ENCODE measurements around the gene UBE2S.
A peak's percentile ranks its signal among the peaks of the same experiment; 100 is the strongest.
"Not testable (repeated sequence)": the region's sequence is repeated elsewhere in the genome, so short reads cannot be mapped to it uniquely, and the experiment has no call there.

Gene UBE2S

DNA sequence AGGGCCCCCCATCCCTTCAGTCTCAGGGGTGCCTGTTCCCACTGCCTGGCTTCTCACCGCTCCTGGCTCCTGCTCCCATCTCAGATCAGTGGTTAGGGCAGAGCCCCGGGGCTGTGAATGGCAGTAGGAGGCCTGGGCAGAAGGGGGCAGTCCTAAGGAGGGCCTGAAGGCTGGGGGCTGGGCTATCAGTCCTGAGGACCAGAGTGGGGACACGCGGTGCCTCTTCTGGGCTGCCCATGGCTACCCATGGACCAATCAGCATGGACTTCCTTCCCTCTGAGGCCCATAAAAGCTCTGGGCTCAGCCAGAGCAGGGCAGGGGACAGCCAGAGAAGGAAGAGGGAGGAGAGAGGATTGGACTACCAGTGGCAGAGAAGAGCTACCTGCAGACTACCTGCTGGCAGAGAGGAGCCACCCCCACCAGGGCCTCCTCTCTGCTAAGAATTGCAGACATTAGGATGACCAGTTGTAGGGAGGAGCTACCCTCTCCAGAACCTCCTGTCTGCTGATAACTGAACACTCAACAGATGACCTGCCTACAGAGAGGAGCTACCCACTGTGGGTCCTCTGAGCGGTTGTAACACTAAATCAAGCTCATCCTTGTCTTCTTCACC, 12.1 kb upstream of the UBE2S start:
- H3K27ac ChIP-seq: no peak overlapping the region
- ChIA-PET POLR2A (ENCODE audit: low non-redundant PET) (interaction anchor here (0.5 kb wide), 1 partner anchor 11 kb away, joined by 5 read pairs; no protein-coding TSS in a partner anchor), CTCF (no interaction called here)
- TF ChIP-seq, protein P1, sequence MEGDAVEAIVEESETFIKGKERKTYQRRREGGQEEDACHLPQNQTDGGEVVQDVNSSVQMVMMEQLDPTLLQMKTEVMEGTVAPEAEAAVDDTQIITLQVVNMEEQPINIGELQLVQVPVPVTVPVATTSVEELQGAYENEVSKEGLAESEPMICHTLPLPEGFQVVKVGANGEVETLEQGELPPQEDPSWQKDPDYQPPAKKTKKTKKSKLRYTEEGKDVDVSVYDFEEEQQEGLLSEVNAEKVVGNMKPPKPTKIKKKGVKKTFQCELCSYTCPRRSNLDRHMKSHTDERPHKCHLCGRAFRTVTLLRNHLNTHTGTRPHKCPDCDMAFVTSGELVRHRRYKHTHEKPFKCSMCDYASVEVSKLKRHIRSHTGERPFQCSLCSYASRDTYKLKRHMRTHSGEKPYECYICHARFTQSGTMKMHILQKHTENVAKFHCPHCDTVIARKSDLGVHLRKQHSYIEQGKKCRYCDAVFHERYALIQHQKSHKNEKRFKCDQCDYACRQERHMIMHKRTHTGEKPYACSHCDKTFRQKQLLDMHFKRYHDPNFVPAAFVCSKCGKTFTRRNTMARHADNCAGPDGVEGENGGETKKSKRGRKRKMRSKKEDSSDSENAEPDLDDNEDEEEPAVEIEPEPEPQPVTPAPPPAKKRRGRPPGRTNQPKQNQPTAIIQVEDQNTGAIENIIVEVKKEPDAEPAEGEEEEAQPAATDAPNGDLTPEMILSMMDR (conservative IDR thresholded peaks at IDR 0.05; ENCODE audit: low read depth): no peak
- no peak for DNase-seq (ENCODE audit: low spot score)

DNA sequence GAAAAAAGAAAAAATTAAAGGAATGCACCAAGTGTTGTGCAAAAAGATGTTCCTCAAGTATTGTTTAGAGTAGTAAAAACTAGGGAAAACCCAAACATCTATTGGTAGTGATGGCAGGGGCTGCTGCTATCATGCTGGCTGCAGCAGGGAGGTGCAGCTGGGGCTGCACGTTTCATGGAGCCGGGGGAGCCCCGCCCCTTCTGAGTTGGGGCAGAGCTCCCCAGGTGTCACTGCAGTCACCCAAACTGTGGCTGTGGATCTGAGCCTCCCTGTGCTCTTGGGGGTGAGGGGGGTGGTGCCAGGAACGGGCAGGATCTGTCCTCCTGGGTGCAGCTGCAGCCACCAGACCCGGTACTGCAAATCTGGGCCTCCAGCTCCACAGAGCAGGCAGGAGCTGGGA, 11.5 kb upstream of the UBE2S start:
- TF ChIP-seq, protein P1 (conservative IDR thresholded peaks at IDR 0.05; ENCODE audit: low read depth): no peak
- no peak overlapping the region for H3K27ac ChIP-seq
- ChIA-PET POLR2A (ENCODE audit: low non-redundant PET) (no interaction called here), CTCF (interaction anchor here (1.0 to 1.7 kb wide), 4 partner anchors 10 to 278 kb away, joined by 3 to 7 read pairs (median 6); no protein-coding TSS in a partner anchor)
- DNase-seq (ENCODE audit: low spot score): no peak

DNA sequence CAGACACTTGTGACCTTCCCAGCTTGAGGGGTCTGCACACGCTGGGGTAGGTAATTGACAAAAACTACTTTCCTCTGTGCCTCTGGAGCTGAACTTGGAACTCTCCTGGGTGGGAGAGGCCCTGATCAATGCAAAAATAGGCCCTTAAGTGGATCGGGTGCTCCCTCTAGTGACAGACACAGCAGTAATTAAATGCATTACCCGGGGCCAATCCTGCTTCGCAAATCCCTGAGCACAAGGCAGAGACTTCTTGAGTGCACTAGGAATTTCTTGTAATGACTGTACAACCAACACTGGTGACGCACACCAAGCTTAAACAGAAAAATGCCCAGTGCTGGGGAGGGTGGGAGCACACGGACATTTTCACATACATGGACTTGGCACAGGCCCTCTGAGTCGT, 10.6 kb upstream of the UBE2S start:
- POLR2A ChIA-PET (ENCODE audit: low non-redundant PET): no interaction called here
- DNase-seq (ENCODE audit: low spot score): peak; percentile 71
- TF ChIP-seq, protein P1 (conservative IDR thresholded peaks at IDR 0.05; ENCODE audit: low read depth): peak; percentile 75

DNA sequence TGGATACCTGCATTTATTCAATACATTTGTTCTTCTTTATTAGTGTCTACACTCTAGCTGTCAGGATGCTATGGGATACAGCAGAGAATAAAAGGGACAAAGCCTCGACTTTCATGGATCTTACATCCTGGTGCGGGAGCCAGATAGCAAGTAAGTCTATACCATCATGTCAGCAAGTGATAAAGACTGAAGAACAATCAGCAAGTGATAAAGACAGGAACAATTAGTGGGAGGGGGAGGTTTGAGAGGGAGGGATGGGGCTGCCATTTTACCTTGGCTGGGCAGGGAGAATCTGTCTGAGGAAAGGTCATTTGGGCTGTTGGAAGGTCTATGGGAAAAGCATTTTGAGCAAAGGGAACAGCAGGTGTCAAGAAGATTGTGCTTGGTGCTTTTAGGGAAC, 2.6 kb upstream of the UBE2S start:
- TF ChIP-seq, protein P1 (conservative IDR thresholded peaks at IDR 0.05; ENCODE audit: low read depth): no peak
- H3K27ac ChIP-seq: no peak overlapping the region
- CTCF ChIA-PET: no interaction called here
- no peak for DNase-seq (ENCODE audit: low spot score)
- POLR2A ChIA-PET (ENCODE audit: low non-redundant PET): no interaction called here

More for the DNA sequence above, 10.6 kb upstream of the UBE2S start:
- H3K27ac ChIP-seq: no peak overlapping the region
- CTCF ChIA-PET: interaction anchor here (0.6 to 1.7 kb wide), 8 partner anchors 11 to 277 kb away, joined by 3 to 7 read pairs (median 5); partner anchors contain the start of gene TMEM238

DNA sequence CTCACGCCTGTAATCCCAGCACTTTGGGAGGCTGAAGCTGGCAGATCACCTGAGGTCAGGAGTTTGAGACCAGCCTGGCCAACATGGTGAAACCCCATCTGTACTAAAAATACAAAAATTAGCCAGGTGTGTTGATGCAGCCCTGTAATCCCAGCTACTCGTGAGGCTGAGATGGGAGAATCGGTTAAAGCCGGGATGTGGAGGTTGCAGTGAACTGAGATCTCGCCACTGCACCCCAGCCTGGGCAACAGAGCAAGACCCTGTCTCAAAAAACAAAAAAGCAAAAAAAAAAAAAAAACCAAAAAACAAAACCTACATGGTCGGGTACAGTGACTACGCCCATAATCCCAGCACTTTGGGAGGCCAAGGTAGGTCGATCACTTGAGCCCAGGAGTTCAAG, 1.6 kb upstream of the UBE2S start:
- H3K27ac ChIP-seq: peak overlapping the region; percentile 97
- ChIA-PET POLR2A (ENCODE audit: low non-redundant PET) (interaction anchor here (0.7 kb wide), 1 partner anchor 11 kb away, joined by 5 read pairs; no protein-coding TSS in a partner anchor), CTCF (interaction anchor here (0.5 to 1.0 kb wide), 4 partner anchors 28 to 972 kb away, joined by 3 to 6 read pairs (median 4); no protein-coding TSS in a partner anchor)
- DNase-seq (ENCODE audit: low spot score): not testable (repeated sequence)

DNA sequence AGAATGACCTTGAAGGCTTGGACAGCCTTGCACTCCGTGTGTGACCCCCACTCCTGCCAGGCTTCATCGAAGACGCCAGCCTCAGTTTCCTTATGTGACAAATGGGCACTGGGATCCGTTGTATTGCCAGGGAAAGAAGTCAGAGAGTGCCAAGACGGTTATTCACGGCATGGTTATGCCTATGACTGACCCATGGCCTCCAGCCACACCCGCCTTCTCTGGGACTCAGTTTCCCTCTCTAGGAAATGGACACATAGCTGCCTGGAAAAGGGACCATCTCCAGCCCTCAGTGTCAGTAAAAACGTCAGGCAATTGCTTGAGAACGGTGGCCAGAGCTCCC, 915 bp upstream of the UBE2S start:
- TF ChIP-seq, protein P1 (conservative IDR thresholded peaks at IDR 0.05; ENCODE audit: low read depth): no peak
- ChIA-PET CTCF (interaction anchor here (0.7 to 1.0 kb wide), 2 partner anchors 13 to 29 kb away, joined by 3 to 6 read pairs; no protein-coding TSS in a partner anchor), POLR2A (ENCODE audit: low non-redundant PET) (no interaction called here)

More for the DNA sequence above, 915 bp upstream of the UBE2S start:
- DNase-seq (ENCODE audit: low spot score): no peak
- peak overlapping the region; percentile 97 for H3K27ac ChIP-seq
